Stimulated activated CD8-positive, alpha-beta memory T cell treated with anti-CD3 and anti-CD28 coated beads, Interleukin-7, amount 100 ng/mL, for 48 hours (primary cell): Measurements from ENCODE around the gene MAST3.
"Not testable (repeated sequence)": the region's sequence is repeated elsewhere in the genome, so short reads cannot be mapped to it uniquely, and the experiment has no call there.

Experiments used
- DNase-seq, 2 donors: peaks; one replicate each; pipeline ENCODE4 v3.0.0-alpha.2; 2020; ENCODE audit warnings: low read depth in 1 of 2; ENCODE audit errors: extremely low read depth in 1 of 2

The MAST3 gene

DNA sequence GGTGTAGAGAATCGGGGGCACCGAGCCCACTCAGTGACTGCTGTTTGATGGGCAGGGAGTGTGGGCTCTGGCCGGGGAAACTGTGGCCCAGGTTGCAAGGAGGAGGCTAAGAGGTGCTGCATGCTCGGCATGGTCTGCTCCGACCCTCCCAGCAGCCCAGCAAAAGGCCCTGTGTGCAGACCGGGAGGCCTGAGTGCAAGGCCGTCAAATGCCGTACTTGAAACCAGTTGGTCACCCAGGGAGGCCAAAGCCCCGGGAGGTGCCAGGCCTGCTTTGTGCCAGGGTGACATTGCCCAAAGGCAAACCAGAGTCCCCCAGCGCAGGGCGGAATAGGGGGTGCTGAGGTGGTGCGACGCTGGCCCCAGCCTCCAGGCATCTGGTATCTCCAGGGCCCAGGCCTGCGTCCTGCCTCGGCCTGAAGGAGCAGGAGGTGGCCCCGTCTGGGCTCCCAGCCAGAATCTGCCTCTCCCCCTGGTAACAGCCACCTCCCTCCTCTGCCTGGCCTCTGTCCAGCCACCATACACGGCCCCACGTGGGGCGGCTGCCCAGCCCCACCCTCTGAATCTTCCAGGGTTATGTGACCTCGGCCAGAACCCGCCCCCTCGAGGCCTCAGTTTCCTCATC is 59.4 kb downstream of the MAST3 start:
- DNase-seq, result no peak

DNA sequence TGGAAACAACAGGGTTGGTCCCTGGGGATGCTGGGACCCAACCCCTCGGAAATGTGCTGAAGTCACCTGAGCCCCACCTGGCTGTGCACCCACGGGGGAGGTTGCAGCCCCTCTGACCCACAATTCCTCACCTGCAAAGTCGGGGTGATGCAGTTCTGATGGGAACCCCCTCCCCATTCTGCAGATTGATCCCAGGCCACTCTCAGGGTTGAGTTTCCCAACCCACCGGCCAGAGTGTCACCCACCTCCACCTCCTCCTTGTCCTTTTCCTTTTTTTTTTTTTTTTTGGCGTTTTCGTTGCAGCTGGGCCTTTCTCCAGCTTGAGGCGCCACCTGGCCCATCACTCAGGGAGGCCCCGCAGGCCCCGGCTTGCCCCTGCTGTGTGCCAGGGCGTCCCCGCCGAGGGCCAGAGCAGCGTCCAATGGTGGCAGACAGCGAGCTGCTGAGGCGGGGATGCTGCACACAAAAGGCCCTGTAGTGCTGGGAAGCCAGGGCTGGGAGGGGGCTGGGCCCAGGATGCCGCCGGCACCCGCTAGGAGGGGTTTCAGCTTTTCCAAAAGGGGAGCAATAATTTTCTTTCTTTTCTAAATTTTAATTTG is 60.0 kb downstream of the MAST3 start:
- DNase-seq, result no peak

DNA sequence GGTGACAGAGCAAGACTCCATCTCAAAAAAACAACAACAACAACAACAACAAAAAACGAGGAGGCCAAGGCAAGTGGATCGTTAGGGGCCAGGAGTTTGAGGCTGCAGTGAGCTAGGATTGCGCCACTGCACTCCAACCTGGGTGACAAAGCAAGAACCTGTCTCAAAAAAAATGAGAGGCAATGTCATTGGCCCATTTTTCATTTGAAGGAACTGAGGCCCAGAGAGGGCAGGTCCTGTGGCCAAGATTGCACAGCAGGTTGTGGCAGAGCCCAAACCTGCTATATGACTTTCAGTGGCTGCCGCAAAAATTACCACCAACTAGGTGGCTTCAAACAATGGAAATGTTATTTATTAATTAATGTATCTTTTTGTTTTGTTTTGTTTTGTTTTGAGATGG is 60.9 kb downstream of the MAST3 start:
- no peak for DNase-seq

DNA sequence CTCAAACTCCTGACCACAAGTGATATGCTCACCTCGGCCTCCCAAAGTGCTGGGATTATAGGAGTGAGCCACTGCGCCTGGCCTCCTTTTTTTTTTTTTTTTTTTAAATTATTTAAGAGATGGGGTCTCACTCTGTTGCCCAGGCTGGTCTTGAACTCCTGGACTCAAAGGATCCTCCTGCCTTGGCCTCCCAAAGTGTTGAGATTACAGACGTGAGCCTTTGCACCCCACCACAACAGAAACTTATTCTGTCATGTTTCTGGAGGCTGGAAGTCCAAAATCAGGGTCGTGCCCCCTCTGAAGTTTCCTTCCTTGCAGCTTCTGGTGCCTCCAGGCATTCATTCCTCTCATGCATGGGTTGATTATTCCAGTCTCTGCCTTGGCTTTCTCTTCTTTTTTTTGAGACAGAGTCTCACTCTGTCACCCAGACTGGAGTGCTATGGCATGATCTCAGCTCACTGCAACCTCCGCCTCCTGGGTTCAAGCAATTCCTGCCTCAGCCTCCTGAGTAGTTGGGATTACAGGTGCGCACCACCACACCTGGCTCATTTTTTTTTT is 61.6 kb downstream of the MAST3 start:
- DNase-seq, result not testable (repeated sequence)

DNA sequence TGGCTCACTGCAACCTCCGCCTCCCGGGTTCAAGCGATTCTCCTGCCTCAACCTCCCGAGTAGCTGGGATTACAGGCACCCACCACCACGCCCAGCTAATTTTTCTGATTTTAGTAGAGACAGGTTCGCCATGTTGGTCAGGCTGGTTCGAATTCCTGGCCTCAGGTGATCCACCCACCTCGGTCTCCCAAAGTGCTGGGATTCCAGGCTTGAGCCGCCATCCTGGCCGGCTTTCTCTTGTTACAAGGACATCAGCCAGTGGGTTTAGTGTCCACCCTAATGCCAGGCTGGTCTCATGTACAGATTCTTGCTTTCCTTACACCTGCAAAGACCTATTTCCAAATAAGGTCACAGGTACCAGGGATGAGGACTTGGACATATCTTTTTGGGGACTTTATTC is 62.2 kb downstream of the MAST3 start:
- DNase-seq, result no peak

DNA sequence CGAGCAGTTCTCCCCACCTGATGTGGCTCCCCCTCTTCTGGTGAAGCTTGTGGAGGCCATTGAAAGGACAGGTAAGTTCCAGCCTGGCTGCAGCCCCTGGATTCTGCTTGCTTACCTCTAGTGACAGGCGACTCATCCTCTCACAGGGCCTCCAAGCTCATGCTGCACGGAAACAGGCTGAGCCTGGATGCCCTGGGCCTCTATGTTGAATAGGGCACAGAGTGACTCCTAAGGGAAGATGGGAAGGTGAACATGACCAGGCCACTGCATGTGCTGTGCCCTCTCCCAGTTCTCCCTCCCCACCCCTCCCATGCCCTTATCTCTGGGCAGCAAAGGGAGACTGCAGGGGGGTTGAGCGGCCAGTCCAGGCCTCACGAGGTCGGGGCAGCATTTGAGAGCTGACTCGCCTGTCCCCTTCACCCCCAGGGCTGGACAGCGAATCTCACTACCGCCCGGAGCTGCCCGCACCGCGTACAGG is 63.0 kb downstream of the MAST3 start:
- DNase-seq, result no peak

DNA sequence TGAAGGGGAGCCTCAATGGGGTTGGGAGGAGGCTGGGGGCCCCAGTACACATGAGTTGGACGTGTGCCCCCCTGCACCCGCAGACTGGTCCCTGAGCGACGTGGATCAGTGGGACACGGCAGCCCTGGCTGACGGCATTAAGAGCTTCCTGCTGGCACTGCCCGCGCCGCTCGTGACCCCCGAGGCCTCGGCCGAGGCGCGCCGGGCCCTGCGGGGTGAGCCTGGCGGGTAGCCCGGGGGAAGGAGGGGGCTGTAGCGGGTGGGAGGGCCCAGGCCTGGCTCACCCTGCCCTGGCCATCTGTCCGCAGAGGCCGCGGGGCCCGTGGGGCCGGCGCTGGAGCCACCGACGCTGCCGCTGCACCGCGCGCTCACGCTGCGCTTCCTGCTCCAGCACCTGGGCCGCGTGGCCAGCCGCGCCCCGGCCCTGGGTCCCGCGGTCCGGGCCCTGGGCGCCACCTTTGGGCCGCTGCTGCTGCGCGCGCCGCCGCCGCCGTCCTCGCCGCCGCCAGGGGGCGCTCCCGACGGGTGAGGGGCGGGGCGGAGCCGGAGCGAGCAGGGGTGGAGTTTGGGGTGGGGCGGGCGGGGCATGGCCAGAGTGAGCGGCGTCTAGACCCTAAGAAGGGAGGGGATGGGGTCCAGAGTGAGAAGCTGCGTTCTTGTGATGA is 63.5 kb downstream of the MAST3 start:
- DNase-seq, result peak in 1 of 2 donors; percentile 69

DNA sequence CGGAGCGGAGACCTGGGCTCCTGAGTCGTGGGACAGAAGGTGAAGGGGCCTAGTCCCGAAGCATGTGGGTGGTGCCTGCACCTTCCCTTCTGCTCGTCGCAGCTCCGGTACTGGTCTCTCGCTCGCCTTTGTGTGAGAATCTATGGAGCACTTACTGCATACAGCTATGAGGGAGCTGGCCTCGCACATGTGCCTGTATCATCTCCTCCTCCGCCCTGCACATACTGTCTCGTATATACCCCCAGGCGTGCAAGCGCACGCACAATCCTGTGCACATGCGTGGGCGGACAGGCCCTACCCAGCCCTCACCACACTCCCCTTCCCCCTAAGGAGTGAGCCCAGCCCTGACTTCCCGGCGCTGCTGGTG is 64.0 kb downstream of the MAST3 start:
- DNase-seq, result no peak

DNA sequence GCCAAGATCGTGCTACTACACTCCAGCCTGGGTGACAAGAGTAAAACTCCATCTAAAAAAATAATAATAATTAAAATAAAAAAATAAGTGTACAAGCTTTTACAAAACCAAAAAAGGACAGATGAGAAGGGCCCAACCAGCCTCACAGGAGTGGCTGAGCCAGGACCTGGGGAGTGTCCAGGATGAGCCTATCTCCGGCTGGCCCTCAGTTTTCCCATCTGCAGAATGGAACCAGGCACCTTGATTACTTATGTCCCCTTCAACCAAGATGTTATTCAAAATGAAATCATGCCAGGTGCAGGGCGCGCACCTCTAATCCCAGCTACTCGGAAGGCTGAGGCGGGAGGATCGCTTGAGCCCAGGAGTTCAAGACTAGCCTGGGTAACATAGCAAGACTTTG is 66.5 kb downstream of the MAST3 start:
- no peak for DNase-seq

DNA sequence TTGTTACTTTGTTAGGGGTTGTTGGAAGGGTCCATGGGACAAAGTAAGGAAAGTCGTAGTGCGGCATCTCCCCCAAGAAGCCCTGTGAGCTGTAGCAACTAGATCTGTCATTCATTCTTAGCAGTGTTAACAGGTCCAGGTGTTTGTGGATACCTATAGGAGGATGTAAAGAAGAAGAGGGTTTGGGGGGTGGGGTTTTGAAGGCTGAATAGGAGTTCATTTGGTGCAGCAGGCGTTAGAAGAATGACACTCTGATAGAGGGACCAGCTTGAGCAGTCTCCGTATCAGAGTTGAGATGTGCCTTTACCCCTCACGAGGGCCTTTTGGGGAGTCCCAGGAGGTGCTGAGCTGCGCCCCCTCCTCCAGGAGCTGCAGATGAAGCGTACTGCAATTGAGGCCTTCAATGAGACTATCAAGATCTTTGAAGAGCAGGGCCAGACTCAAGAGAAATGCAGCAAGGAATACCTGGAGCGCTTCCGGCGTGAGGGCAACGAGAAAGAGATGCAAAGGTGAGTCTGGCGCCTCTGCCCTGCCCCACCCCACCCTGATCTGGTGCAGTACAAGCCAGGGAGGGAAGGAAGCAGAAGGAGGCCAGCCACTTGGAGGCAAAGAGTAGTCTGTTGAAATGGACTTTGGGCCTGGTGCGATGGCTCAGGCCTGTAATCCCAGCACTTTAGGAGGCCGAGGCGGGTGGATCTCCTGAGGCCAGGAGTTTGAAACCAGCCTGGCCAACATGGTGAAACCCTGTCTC is 68.4 kb downstream of the MAST3 start:
- no peak for DNase-seq

DNA sequence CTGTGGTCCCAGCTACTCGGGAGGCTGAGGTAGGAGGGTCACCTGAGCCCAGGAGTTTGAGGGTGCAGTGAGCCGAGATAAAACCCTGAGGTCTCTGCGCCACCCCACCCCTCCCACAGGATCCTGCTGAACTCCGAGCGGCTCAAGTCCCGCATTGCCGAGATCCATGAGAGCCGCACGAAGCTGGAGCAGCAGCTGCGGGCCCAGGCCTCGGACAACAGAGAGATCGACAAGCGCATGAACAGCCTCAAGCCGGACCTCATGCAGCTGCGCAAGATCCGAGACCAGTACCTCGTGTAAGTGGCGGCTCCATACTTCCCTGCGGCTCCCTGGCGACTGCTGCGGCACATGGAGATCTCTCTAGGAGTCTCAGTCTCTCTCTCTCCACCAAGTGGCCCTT is 69.4 kb downstream of the MAST3 start:
- no peak for DNase-seq

DNA sequence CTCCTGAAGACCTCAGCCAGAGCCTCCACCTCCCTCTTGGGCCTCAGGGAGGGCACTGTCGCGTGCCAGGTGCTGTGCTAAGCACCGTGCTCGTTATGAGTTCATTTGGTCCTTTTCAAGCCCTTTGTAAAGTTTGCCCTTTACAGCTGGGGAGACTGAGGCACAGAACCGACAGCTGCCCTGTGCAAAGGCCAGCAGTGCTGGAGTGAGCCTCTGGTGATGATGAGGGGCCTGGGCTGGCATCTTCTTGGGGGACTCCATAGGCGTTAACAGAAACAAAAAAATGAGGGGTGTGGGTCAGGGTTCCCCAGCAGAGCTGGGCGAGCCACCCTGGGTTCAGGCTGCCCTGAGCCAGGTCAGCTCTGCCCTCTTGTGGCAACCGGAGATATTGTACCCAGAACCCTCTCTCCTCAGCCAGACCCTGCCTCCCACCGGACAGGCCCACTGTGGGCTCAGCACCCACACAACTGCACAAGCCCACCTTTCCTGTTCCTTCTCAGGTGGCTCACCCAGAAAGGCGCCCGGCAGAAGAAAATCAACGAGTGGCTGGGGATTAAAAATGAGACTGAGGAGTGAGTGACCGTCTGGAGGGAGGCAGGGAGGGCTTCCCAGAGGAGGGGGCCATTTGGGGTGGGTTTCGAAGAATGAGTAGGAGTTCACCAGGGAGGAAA is 70.5 kb downstream of the MAST3 start:
- no peak for DNase-seq

DNA sequence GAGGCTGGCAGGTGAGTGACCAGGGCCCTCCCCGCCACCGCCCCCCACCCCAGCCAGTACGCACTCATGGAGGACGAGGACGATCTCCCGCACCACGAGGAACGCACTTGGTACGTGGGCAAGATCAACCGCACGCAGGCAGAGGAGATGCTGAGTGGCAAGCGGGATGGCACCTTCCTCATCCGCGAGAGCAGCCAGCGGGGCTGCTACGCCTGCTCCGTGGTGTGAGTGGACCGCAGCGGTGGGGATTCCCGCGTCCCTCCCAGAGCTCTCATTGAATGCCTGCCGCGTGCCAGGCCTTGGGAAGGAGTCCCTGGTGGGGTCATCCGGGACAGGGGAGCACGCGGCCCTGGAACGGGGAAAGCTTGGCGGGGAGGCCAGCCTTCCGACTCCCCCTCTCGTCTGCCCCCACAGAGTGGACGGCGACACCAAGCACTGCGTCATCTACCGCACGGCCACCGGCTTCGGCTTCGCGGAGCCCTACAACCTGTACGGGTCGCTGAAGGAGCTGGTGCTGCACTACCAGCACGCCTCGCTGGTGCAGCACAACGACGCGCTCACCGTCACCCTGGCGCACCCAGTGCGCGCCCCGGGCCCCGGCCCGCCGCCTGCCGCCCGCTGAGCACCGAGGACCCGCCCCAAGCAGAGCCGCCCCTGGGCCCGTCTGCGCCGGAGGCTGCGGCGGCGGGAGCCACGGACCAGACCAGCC is 71.2 kb downstream of the MAST3 start:
- no peak for DNase-seq

DNA sequence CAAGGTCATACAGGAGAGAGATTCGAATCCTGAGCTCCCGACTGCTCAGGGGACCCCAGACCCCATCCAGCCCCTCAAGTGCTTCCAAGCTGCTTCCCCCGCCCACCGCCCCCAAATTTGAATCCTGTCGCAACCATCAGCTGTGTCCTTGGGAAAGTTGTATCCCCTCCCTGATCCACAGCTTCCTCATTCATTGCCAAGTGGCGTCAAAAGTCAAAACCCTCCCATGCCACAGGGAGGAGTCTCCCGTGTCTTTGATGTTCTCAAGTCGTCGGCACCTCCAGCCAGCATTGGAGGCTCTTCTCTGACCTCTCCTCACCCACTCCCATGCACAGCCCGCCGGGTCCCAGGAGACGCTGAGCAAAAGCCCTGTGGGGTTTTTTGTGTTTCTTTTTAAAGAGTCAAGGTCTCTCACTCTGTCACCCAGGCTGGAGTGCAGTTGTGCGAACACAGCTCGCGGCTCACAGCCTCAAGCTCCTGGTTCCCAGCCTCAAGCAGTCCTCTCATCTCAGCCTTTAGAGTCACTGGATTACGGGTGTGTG is 73.2 kb downstream of the MAST3 start:
- DNase-seq, result no peak

DNA sequence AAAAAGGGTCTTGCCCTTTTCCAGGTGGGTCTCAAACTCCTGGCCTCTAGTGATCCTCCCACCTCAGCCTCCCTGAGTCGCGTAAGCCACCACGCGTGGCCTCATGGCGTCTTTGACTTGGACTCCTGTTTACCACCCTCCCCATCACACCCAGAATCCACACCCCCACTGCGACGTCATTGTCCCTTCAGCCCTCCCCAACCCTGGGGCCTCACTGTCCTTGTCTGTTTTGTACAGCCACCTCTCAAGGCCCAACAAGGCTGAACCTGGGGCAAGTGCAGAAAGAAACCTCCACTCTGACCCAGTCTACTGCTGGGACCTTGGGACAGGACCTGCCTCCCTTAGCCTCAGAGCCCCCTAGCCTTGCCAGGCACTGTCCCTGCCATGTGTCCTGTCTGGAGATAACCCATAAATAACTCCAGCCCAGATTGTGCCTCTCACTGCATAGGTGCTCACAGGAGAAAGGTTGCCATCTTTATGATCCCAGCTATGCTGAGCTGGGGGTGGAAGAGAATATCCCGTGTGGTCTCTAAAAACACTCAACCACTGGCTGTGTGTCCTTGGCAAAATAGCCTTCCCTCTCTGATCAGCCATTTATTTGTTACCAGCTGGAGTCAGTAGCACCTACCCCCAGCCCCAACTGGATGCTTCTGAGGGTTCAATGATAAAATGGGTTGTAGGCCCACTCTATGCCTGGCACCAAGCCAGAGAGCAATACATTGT is 74.2 kb downstream of the MAST3 start:
- DNase-seq, result no peak

DNA sequence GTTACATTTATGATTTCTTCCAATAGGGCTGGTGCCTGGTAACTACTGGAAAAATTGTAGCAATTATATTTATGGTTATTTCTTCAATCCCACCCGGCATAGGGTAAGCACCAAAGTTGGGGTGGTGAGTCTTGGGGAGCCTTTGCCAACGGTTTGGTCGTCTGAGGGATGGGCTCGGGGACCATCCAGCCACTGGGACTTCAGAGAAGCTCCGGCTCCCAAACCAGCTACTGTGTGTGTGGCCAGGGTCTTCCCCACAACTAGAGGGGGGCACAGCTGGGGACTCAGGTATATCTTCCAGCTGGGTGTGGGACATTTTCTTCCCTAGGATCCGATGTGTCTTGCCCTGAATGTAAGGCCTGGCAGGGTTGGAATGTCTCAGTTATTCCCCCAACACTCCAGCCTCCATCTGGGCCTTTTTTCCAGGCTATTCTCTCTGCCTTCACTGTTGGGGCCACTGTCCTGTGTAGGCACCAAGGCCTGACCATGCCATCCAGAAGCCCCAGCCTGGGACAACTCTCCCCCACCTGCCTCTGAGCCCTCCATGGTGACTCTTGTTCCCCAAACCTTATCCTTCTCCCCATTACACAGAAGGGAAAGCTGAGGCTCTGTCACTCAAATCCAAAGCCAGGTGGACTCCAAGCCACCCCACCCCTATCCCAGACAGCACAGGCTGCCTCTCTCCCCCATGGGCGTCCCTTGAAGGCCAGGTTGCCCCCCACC is 74.9 kb downstream of the MAST3 start:
- DNase-seq, result no peak

DNA sequence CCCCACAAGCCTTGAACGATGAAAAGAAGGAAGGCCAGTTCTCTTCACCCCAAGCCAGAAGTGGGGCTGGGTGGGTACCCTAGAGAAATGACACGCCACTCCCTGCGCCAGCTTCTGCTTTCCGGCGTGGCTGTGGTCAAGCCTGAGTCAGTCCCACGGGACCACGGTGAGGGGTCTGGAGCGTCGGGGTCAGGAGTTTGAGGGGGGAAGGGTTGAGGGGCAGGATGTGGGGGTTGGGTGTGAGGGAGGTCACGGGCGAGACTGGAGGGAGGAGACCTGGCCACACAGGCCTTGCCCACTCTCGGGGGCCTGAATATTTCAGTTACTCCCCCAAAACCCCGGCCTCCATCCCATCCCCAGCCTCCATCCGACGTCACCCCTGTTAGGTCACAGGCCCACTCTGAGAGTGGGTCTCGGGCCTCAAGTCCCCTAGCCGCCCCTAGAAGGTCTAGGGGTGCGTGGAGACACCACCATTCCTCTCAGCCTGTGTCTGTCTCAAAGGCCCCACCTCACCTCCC is 75.5 kb downstream of the MAST3 start:
- no peak for DNase-seq

DNA sequence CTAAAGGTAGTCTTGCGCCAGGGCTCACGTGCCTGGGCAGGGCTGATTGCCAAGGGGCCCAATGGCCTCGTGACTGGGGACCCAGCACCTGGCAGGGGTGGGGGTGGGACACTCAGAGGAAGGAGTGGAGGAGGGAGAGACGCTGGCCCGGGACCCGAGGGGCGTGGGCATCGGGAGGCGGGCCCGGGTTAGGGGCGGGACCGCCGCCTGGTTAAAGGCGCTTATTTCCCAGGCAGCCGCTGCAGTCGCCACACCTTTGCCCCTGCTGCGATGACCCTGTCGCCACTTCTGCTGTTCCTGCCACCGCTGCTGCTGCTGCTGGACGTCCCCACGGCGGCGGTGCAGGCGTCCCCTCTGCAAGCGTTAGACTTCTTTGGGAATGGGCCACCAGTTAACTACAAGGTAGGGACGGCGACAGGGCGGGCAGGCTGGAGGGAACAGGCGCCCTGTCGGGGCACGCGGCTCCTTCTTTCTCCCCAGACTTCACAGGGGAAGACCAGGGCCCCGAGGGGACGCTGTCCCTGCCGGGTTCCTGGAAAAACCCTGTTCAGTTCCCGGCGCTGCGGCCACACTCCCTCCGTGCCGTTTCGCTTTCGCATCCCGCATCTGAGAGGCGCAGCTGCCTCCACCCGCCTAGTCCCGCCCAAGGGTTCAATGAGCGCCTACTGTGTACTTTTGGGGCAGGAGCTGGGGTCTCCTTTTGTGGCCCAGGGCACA is 76.2 kb downstream of the MAST3 start, which contains the start of gene IFI30:
Gene IFI30, plus strand, starts transcription at position 242 of the 717 bp plus-strand sequence. Its CDS starts 29 bp downstream, at position 271.
- peak in 1 of 2 donors; percentile 50 for DNase-seq
